ENCODE measurements around the gene PLEKHM3. TPM values are rescaled to one million over a fixed set of nuclear protein-coding genes. Genes with fewer than 3 reads are reported as not detected.
A peak's percentile ranks its signal among the peaks of the same experiment; 100 is the strongest.

The PLEKHM3 gene
- total and polyA plus RNA-seq, 7 donors = 1.2 to 47.9 (median 29.1) TPM

GRCh38 chr2:208062113-208062512 is 36.8 kb upstream of the PLEKHM3 start:
- H3K4me3 ChIP-seq = no peak overlapping the region
- 15 to 56% methylated on average over 4 of the region's 4 CpGs for WGBS, 2 donors
- H3K36me3 ChIP-seq = no peaks in the 10 kb centered on the region
- no peaks in the 10 kb centered on the region for H3K4me1 ChIP-seq
- intact Hi-C loops (cut with DNase I) = no loop called here
- H3K27me3 ChIP-seq = no peaks in the 10 kb centered on the region
- DNase-seq = no peak
- no peaks in the 10 kb centered on the region for H3K9me3 ChIP-seq
- TF ChIP-seq CTCF (IDR thresholded peaks at IDR 0.05) = peak in 1 of 4 experiments; percentile 12
- TF ChIP-seq EP300 (IDR thresholded peaks at IDR 0.05) = no peak
- TF ChIP-seq POLR2A (IDR thresholded peaks at IDR 0.05) = no peak
- no peak overlapping the region for H3K27ac ChIP-seq

- no peaks in the 10 kb centered on the region for H3K9me3 ChIP-seq
- H3K4me3 ChIP-seq = no peak overlapping the region
- no peaks in the 10 kb centered on the region for H3K4me1 ChIP-seq
- TF ChIP-seq EP300 (IDR thresholded peaks at IDR 0.05) (no peak), POLR2AphosphoS5 (IDR thresholded peaks at IDR 0.05) (no peak), POLR2A (IDR thresholded peaks at IDR 0.05) (no peak), CTCF (IDR thresholded peaks at IDR 0.05) (no peak)
- no peak for DNase-seq
- no peaks in the 10 kb centered on the region for H3K27me3 ChIP-seq
- H3K36me3 ChIP-seq = no peaks in the 10 kb centered on the region
- 95 to 96% methylated on average over 1 of the region's 1 CpG for WGBS, 2 donors
- H3K27ac ChIP-seq = no peak overlapping the region
- intact Hi-C loops (cut with DNase I) = no loop called here
These were observed 31.8 kb upstream of the PLEKHM3 start for GRCh38 chr2:208057108-208057507.

- no peak for DNase-seq
- no peak overlapping the region for H3K27ac ChIP-seq
- intact Hi-C loops (cut with DNase I) = no loop called here
- H3K27me3 ChIP-seq = no peaks in the 10 kb centered on the region
- 55 to 69% methylated on average over 2 of the region's 2 CpGs for WGBS, 2 donors
- H3K9me3 ChIP-seq = no peaks in the 10 kb centered on the region
- no peaks in the 10 kb centered on the region for H3K4me1 ChIP-seq
- no peak overlapping the region for H3K4me3 ChIP-seq
- no peak for TF ChIP-seq CTCF (IDR thresholded peaks at IDR 0.05)
- no peak for TF ChIP-seq POLR2AphosphoS5 (IDR thresholded peaks at IDR 0.05)
- no peak for TF ChIP-seq EP300 (IDR thresholded peaks at IDR 0.05)
- TF ChIP-seq POLR2A (IDR thresholded peaks at IDR 0.05) = no peak
- H3K36me3 ChIP-seq = no peaks in the 10 kb centered on the region
These were observed 24.1 kb upstream of the PLEKHM3 start for GRCh38 chr2:208049441-208049840.

- TF ChIP-seq CTCF (IDR thresholded peaks at IDR 0.05) = no peak
- TF ChIP-seq POLR2A (IDR thresholded peaks at IDR 0.05) = no peak
- no peak for TF ChIP-seq EP300 (IDR thresholded peaks at IDR 0.05)
- TF ChIP-seq POLR2AphosphoS5 (IDR thresholded peaks at IDR 0.05) = no peak
- intact Hi-C loops (cut with DNase I) = no loop called here
- no peak overlapping the region for H3K27ac ChIP-seq
These were observed 23.7 kb upstream of the PLEKHM3 start for GRCh38 chr2:208049006-208049405.

GRCh38 chr2:208047840-208048239 is 22.5 kb upstream of the PLEKHM3 start:
- intact Hi-C loops (cut with DNase I) = no loop called here

More at GRCh38 chr2:208049006-208049405, 23.7 kb upstream of the PLEKHM3 start:
- WGBS, 2 donors = 87 to 90% methylated on average over 4 of the region's 4 CpGs
- H3K36me3 ChIP-seq = no peaks in the 10 kb centered on the region
- H3K9me3 ChIP-seq = no peaks in the 10 kb centered on the region
- DNase-seq = no peak
- H3K4me1 ChIP-seq = no peaks in the 10 kb centered on the region
- H3K4me3 ChIP-seq = no peak overlapping the region
- H3K27me3 ChIP-seq = no peaks in the 10 kb centered on the region

More at GRCh38 chr2:208047840-208048239, 22.5 kb upstream of the PLEKHM3 start:
- no peaks in the 10 kb centered on the region for H3K4me1 ChIP-seq
- TF ChIP-seq EP300 (IDR thresholded peaks at IDR 0.05) = no peak
- TF ChIP-seq CTCF (IDR thresholded peaks at IDR 0.05) = no peak
- TF ChIP-seq POLR2A (IDR thresholded peaks at IDR 0.05) = no peak
- no peak for TF ChIP-seq POLR2AphosphoS5 (IDR thresholded peaks at IDR 0.05)
- H3K27ac ChIP-seq = no peak overlapping the region
- no peak for DNase-seq
- no peaks in the 10 kb centered on the region for H3K36me3 ChIP-seq
- WGBS, 2 donors = 13 to 58% methylated on average over 3 of the region's 3 CpGs
- H3K27me3 ChIP-seq = no peaks in the 10 kb centered on the region
- H3K4me3 ChIP-seq = no peak overlapping the region
- no peaks in the 10 kb centered on the region for H3K9me3 ChIP-seq
